Heart left ventricle (tissue), 13 donors: ENCODE data around the gene RPS6KC1.

Source experiments
- CTCF ChIP-seq, 12 donors: fragments of 200-600 bp; sonication (generic) in 4 of 12; IDR thresholded peaks; one replicate each; pipeline versions ENCODE4 v1.5.0 to v1.8.0; 2018 to 2022; ENCODE audit warnings: antibody characterized with exemption in 12 of 12, mild to moderate bottlenecking in 5 of 12
- POLR2A ChIP-seq, 2 donors: fragments of 450-650 bp; IDR thresholded peaks; one replicate each; pipeline ENCODE4 v1.6.1; 2017; ENCODE audit warnings: antibody characterized with exemption in 2 of 2, mild to moderate bottlenecking in 2 of 2, moderate library complexity in 2 of 2
- donor health status: ischemic (EF 13 %, LVEDD 7.1; RV severe dilation, severe dysfunction).
- donor health status: DM: no; HTN: yes; CAD: no.
- donor health status: DM: no; HTN: no; CAD: no.
- donor health status: ischemic (EF 25% LVEDD 6.9; RV normal size, moderate dysfunction).
- donor health status: ischemic (EF 25% LVEDD 5.7; RV mildly dilated, moderate dysfunction).
- donor health status: ischemic (EF 35%, LVEDD 5.7; RV mildly dilated, moderate dysfunction).
- donor health status: nonischemic (EF 11% LVEDD 7.7; RV severe dilation, severe dysfunction).
- donor health status: DM: yes; HTN: yes; CAD: no.
- donor health status: PGD.
- donor health status: ischemic (EF 29% LVEDD 5.4; RV normal size, mild dysfunction).
- donor health status: nonischemic (EF 23%, LVEDD 6.1; RV moderate dilation, normal function).

- no peak for TF ChIP-seq POLR2A (IDR thresholded peaks at IDR 0.05)
- TF ChIP-seq CTCF (IDR thresholded peaks at IDR 0.05) = no peak
These were observed 305 bp upstream of the RPS6KC1 start for GRCh38 chr1:213050745-213051126.
